GM18511 (cell line): Measurements from ENCODE around the gene CARM1.
"Not testable (repeated sequence)": the region's sequence is repeated elsewhere in the genome, so short reads cannot be mapped to it uniquely, and the experiment has no call there.

Source experiments
- ATAC-seq: cut with Tn5 transposase; IDR thresholded peaks from one replicate; pipeline ENCODE4 v1.9.1; 2021; ENCODE audit warnings: mild to moderate bottlenecking, moderate library complexity; ENCODE audit not compliant: unreplicated experiment

The CARM1 gene

GRCh38 chr19:10872546-10873107, 1.3 kb downstream of the CARM1 start:
- no peak for ATAC-seq

- no peak for ATAC-seq
Observed at GRCh38 chr19:10874024-10874423, 2.7 kb downstream of the CARM1 start.

GRCh38 chr19:10876459-10877240, 5.3 kb downstream of the CARM1 start:
- ATAC-seq: peak; percentile 54

- ATAC-seq: not testable (repeated sequence)
Observed at GRCh38 chr19:10877608-10878007, 6.3 kb downstream of the CARM1 start.

- ATAC-seq: no peak
Observed at GRCh38 chr19:10878253-10878652, 6.9 kb downstream of the CARM1 start.

GRCh38 chr19:10881403-10882107, 10.2 kb downstream of the CARM1 start:
- ATAC-seq: no peak

GRCh38 chr19:10882108-10882457, 10.7 kb downstream of the CARM1 start:
- ATAC-seq: no peak

GRCh38 chr19:10884274-10884673, 12.9 kb downstream of the CARM1 start:
- no peak for ATAC-seq

- ATAC-seq: no peak
Observed at GRCh38 chr19:10885201-10886169, 14.1 kb downstream of the CARM1 start.

- ATAC-seq: no peak
Observed at GRCh38 chr19:10887616-10888367, 16.4 kb downstream of the CARM1 start.

- ATAC-seq: no peak
Observed at GRCh38 chr19:10888421-10888866, 17.1 kb downstream of the CARM1 start.

GRCh38 chr19:10889880-10890279, 18.5 kb downstream of the CARM1 start:
- no peak for ATAC-seq

GRCh38 chr19:10891405-10892086, 20.2 kb downstream of the CARM1 start:
- no peak for ATAC-seq

- no peak for ATAC-seq
Observed at GRCh38 chr19:10892256-10892655, 20.9 kb downstream of the CARM1 start.

GRCh38 chr19:10894911-10895213, 23.5 kb downstream of the CARM1 start:
- no peak for ATAC-seq

GRCh38 chr19:10895363-10895762, 24.0 kb downstream of the CARM1 start:
- no peak for ATAC-seq

GRCh38 chr19:10895920-10896319, 24.6 kb downstream of the CARM1 start:
- ATAC-seq: no peak

GRCh38 chr19:10896851-10897526, 25.6 kb downstream of the CARM1 start:
- ATAC-seq: no peak

- ATAC-seq: no peak
Observed at GRCh38 chr19:10898633-10899032, 27.3 kb downstream of the CARM1 start.
